NB4 (cell line): ENCODE measurements around the gene ABCB8.

Experiments used
- DNase-seq: peaks from one replicate; pipeline ENCODE4 v3.0.0; 2010; ENCODE audit warnings: low read depth
- H3K4me3 ChIP-seq: one replicate; pipeline ENCODE4 v1.5.1; 2011; ENCODE audit warnings: mild to moderate bottlenecking, low read depth, low read length, moderate library complexity
- CTCF ChIP-seq: IDR thresholded peaks from one replicate; pipeline ENCODE4 v1.5.1; 2012; ENCODE audit warnings: low read depth, low read length
- MAX ChIP-seq: IDR thresholded peaks from 2 replicates; pipeline ENCODE4 v1.6.1; 2011; ENCODE audit warnings: low read depth, low read length
- MYC ChIP-seq: IDR thresholded peaks from 2 replicates; pipeline ENCODE4 v1.6.1; 2011; ENCODE audit warnings: low read depth, low read length
- POLR2A ChIP-seq: IDR thresholded peaks from 2 replicates; pipeline ENCODE4 v1.6.1; 2011; ENCODE audit warnings: mild to moderate bottlenecking; ENCODE audit not compliant: insufficient read length; ENCODE audit errors: extremely low read depth

The ABCB8 gene

GRCh38 chr7:151060416-151061212 is 32.4 kb downstream of the ABCB8 start:
- DNase-seq = peak; percentile 71
- TF ChIP-seq MAX (no peak), CTCF (no peak), POLR2A (no peak), MYC (no peak)
- H3K4me3 ChIP-seq = peak overlapping the region; percentile 69

GRCh38 chr7:151061213-151062110 is 33.2 kb downstream of the ABCB8 start:
- H3K4me3 ChIP-seq = peak overlapping the region; percentile 69
- TF ChIP-seq MYC (no peak), CTCF (no peak), POLR2A (no peak), MAX (no peak)
- DNase-seq = peak; percentile 79

GRCh38 chr7:151062111-151062398 is 33.8 kb downstream of the ABCB8 start:
- TF ChIP-seq MAX = no peak
- no peak for TF ChIP-seq CTCF
- TF ChIP-seq POLR2A = no peak
- TF ChIP-seq MYC = no peak
- no peak overlapping the region for H3K4me3 ChIP-seq
- DNase-seq = no peak

GRCh38 chr7:151062399-151063211 is 34.4 kb downstream of the ABCB8 start:
- no peak overlapping the region for H3K4me3 ChIP-seq
- no peak for DNase-seq

More at GRCh38 chr7:151062399-151063211, 34.4 kb downstream of the ABCB8 start:
- TF ChIP-seq CTCF = no peak
- TF ChIP-seq MAX = no peak
- TF ChIP-seq POLR2A = no peak
